Measurements from ENCODE around the gene BASP1. TPM values are rescaled to one million over a fixed set of nuclear protein-coding genes. Genes with fewer than 3 reads are reported as not detected.
A peak's percentile ranks its signal among the peaks of the same experiment; 100 is the strongest.

Gene BASP1
- total RNA-seq, 1 donor from 2014 or later = 158 TPM

GRCh38 chr5:17220469-17220868 is 3.0 kb downstream of the BASP1 start:
- H2AFZ ChIP-seq (replicated peaks) = no peak overlapping the region
- H3K27me3 ChIP-seq = no peaks in the 10 kb centered on the region
- peak overlapping the region; percentile 96 for H3K4me3 Mint-ChIP-seq
- H3K36me3 ChIP-seq = no peaks in the 10 kb centered on the region
- H3K9ac ChIP-seq = no peak overlapping the region
- peaks cover 42% of the 10 kb centered on the region for H3K9me3 Mint-ChIP-seq
- H3F3A ChIP-seq (ENCODE audit: low read depth) = peaks cover 20% of the 10 kb centered on the region
- H4K20me1 ChIP-seq (ENCODE audit: low read depth) = peaks cover 68% of the 10 kb centered on the region
- peak overlapping the region; percentile 93 for H3K4me3 ChIP-seq
- no peak overlapping the region for H3K27ac ChIP-seq
- H3K36me3 Mint-ChIP-seq = peaks cover 58% of the 10 kb centered on the region
- H3K79me2 ChIP-seq (ENCODE audit: low read depth) = peaks cover 84% of the 10 kb centered on the region
- DNase-seq (ENCODE audit: low spot score) = no peak
- peaks cover 27% of the 10 kb centered on the region for H3K4me1 Mint-ChIP-seq
- no peaks in the 10 kb centered on the region for H3K9me3 ChIP-seq (ENCODE audit: low read depth)
- H3K4me2 ChIP-seq = peak overlapping the region; percentile 97
- H3K27me3 Mint-ChIP-seq (ENCODE audit: insufficient read depth, low read depth) = peaks cover 12% of the 10 kb centered on the region
- TF ChIP-seq EZH2 (IDR thresholded peaks at IDR 0.05) (no peak), CTCF (IDR thresholded peaks at IDR 0.05) (no peak), EZH2phosphoT487 (IDR thresholded peaks at IDR 0.05) (no peak)
- no peak overlapping the region for H3K27ac Mint-ChIP-seq
- peaks cover 55% of the 10 kb centered on the region for H3K4me1 ChIP-seq

GRCh38 chr5:17221843-17222636 is 4.6 kb downstream of the BASP1 start:
- Histone ChIP-seq H3K27ac (peak overlapping the region; percentile 50), H3F3A (ENCODE audit: low read depth) (peaks cover 11% of the 10 kb centered on the region), H3K27me3 (no peaks in the 10 kb centered on the region), H2AFZ (replicated peaks) (no peak overlapping the region), H3K79me2 (ENCODE audit: low read depth) (peaks cover 95% of the 10 kb centered on the region), H3K4me1 (peaks cover 59% of the 10 kb centered on the region), H3K9me3 (ENCODE audit: low read depth) (no peaks in the 10 kb centered on the region), H3K36me3 (no peaks in the 10 kb centered on the region), H3K4me2 (peak overlapping the region; percentile 97), H4K20me1 (ENCODE audit: low read depth) (peaks cover 84% of the 10 kb centered on the region), H3K4me3 (peak overlapping the region; percentile 12), H3K9ac (no peak overlapping the region)
- TF ChIP-seq EZH2phosphoT487 (IDR thresholded peaks at IDR 0.05) (no peak), EZH2 (IDR thresholded peaks at IDR 0.05) (no peak), CTCF (IDR thresholded peaks at IDR 0.05) (no peak)
- peak; percentile 22 for DNase-seq (ENCODE audit: low spot score)
- Mint-ChIP-seq H3K36me3 (peaks cover 69% of the 10 kb centered on the region), H3K4me1 (peaks cover 23% of the 10 kb centered on the region), H3K4me3 (peak overlapping the region; percentile 4), H3K27ac (no peak overlapping the region), H3K27me3 (ENCODE audit: insufficient read depth, low read depth) (peaks cover 10% of the 10 kb centered on the region), H3K9me3 (peaks cover 54% of the 10 kb centered on the region)

- Mint-ChIP-seq H3K27me3 (ENCODE audit: insufficient read depth, low read depth) (peaks cover 10% of the 10 kb centered on the region), H3K36me3 (peaks cover 71% of the 10 kb centered on the region), H3K9me3 (peaks cover 54% of the 10 kb centered on the region), H3K27ac (no peak overlapping the region), H3K4me1 (peaks cover 23% of the 10 kb centered on the region), H3K4me3 (peak overlapping the region; percentile 4)
- Histone ChIP-seq H3K4me2 (peak overlapping the region; percentile 97), H3K36me3 (no peaks in the 10 kb centered on the region), H4K20me1 (ENCODE audit: low read depth) (peaks cover 90% of the 10 kb centered on the region), H3K27ac (no peak overlapping the region), H3K9me3 (ENCODE audit: low read depth) (no peaks in the 10 kb centered on the region), H3K27me3 (no peaks in the 10 kb centered on the region), H3F3A (ENCODE audit: low read depth) (peaks cover 10% of the 10 kb centered on the region), H2AFZ (replicated peaks) (no peak overlapping the region), H3K9ac (no peak overlapping the region), H3K4me1 (peaks cover 62% of the 10 kb centered on the region), H3K4me3 (peak overlapping the region; percentile 12), H3K79me2 (ENCODE audit: low read depth) (peaks cover 100% of the 10 kb centered on the region)
- peak; percentile 31 for DNase-seq (ENCODE audit: low spot score)
- no peak for TF ChIP-seq EZH2phosphoT487 (IDR thresholded peaks at IDR 0.05)
- TF ChIP-seq EZH2 (IDR thresholded peaks at IDR 0.05) = no peak
- no peak for TF ChIP-seq CTCF (IDR thresholded peaks at IDR 0.05)
Measured at GRCh38 chr5:17222664-17223063, 5.2 kb downstream of the BASP1 start.
